ENCODE results near the gene TRMU. TPM values are rescaled to one million over a fixed set of nuclear protein-coding genes. Genes with fewer than 3 reads are reported as not detected.
"Not testable (repeated sequence)": the region's sequence is repeated elsewhere in the genome, so short reads cannot be mapped to it uniquely, and the experiment has no call there.

The TRMU gene
- total RNA-seq, 2 donors from 2014 or later = 27.5 to 41.9 TPM

- ATAC-seq = peak; percentile 60 to 70
- DNase-seq = peak; percentile 74
- intact Hi-C loops (cut with DNase I) = no loop called here
Measured at GRCh38 chr22:46390652-46391301, 55.3 kb downstream of the TRMU start.

GRCh38 chr22:46391486-46392136 lies 56.1 kb downstream of the TRMU start:
- DNase-seq (no peak), ATAC-seq (no peak)
- intact Hi-C loops (cut with DNase I) = no loop called here

- no peak for ATAC-seq
- DNase-seq = no peak
- intact Hi-C loops (cut with DNase I) = no loop called here
Measured at GRCh38 chr22:46392137-46392844, 56.8 kb downstream of the TRMU start.

GRCh38 chr22:46393873-46394272 lies 58.4 kb downstream of the TRMU start:
- intact Hi-C loops (cut with DNase I) = no loop called here
- ATAC-seq = no peak
- DNase-seq = no peak

- DNase-seq (no peak), ATAC-seq (no peak)
- intact Hi-C loops (cut with DNase I) = no loop called here
Measured at GRCh38 chr22:46394622-46395021, 59.1 kb downstream of the TRMU start.

- ATAC-seq (no peak), DNase-seq (no peak)
- intact Hi-C loops (cut with DNase I) = no loop called here
Measured at GRCh38 chr22:46395145-46395544, 59.6 kb downstream of the TRMU start.

- intact Hi-C loops (cut with DNase I); ATAC-seq; DNase-seq: not testable (repeated sequence)
Measured at GRCh38 chr22:46397049-46397448, 61.5 kb downstream of the TRMU start.

GRCh38 chr22:46397514-46397913 lies 62.0 kb downstream of the TRMU start:
- no peak for ATAC-seq
- no peak for DNase-seq
- intact Hi-C loops (cut with DNase I) = no loop called here

GRCh38 chr22:46397951-46398350 lies 62.4 kb downstream of the TRMU start:
- intact Hi-C loops (cut with DNase I) = no loop called here
- ATAC-seq = no peak
- DNase-seq = no peak

GRCh38 chr22:46399251-46400024 lies 63.9 kb downstream of the TRMU start:
- ATAC-seq (no peak), DNase-seq (no peak)
- intact Hi-C loops (cut with DNase I) = no loop called here

GRCh38 chr22:46401370-46401769 lies 65.9 kb downstream of the TRMU start:
- intact Hi-C loops (cut with DNase I) = no loop called here
- DNase-seq = no peak

GRCh38 chr22:46402505-46402904 lies 67.0 kb downstream of the TRMU start:
- intact Hi-C loops (cut with DNase I) = no loop called here
- ATAC-seq (no peak), DNase-seq (no peak)

More at GRCh38 chr22:46401370-46401769, 65.9 kb downstream of the TRMU start:
- no peak for ATAC-seq

GRCh38 chr22:46403880-46404279 lies 68.4 kb downstream of the TRMU start:
- DNase-seq; ATAC-seq; intact Hi-C loops (cut with DNase I): not testable (repeated sequence)

GRCh38 chr22:46405901-46406300 lies 70.4 kb downstream of the TRMU start:
- ATAC-seq (no peak), DNase-seq (no peak)
- intact Hi-C loops (cut with DNase I) = no loop called here

GRCh38 chr22:46406349-46406748 lies 70.8 kb downstream of the TRMU start:
- ATAC-seq (peak; percentile 88 to 95), DNase-seq (peak; percentile 50)
- intact Hi-C loops (cut with DNase I) = no loop called here

- peak in 1 of 2 donors; percentile 28 for ATAC-seq
- intact Hi-C loops (cut with DNase I) = no loop called here
- DNase-seq = no peak
Measured at GRCh38 chr22:46406791-46407190, 71.3 kb downstream of the TRMU start.

All from left cardiac atrium (tissue), 4 donors.